Activated CD4-positive, alpha-beta T cell treated with anti-CD3 and anti-CD28 coated beads, Interleukin-2, amount 10 ng/mL, durations not matched to agents 24 days and 14 days (primary cell): ENCODE results near the gene GPX4. TPM values are rescaled to one million over a fixed set of nuclear protein-coding genes. Genes with fewer than 3 reads are reported as not detected.

Source experiments
- DNase-seq: peaks from one replicate; pipeline ENCODE4 v3.0.0; 2022
- H3K27ac Mint-ChIP-seq: one replicate; pipeline ENCODE4 v1.8.0; 2022; ENCODE audit warnings: mild to moderate bottlenecking, mixed read lengths
- H3K27me3 Mint-ChIP-seq: one replicate; pipeline ENCODE4 v1.8.0; 2022; ENCODE audit warnings: mixed read lengths
- H3K36me3 Mint-ChIP-seq: one replicate; pipeline ENCODE4 v1.8.0; 2022; ENCODE audit warnings: low read depth, mild to moderate bottlenecking, mixed read lengths
- H3K4me1 Mint-ChIP-seq: one replicate; pipeline ENCODE4 v1.8.0; 2021; ENCODE audit warnings: mixed read lengths
- H3K4me3 Mint-ChIP-seq: one replicate; pipeline ENCODE4 v1.8.0; 2022; ENCODE audit warnings: mild to moderate bottlenecking, moderate library complexity, mixed read lengths
- H3K9me3 Mint-ChIP-seq: one replicate; pipeline ENCODE4 v1.8.0; 2021; ENCODE audit warnings: mixed read lengths
- intact Hi-C: fragments of 100-400 bp; cut with micrococcal nuclease; formaldehyde crosslinking; loops from one replicate; pipeline ENCODE4 v1.15.1; 2023
- total RNA-seq: library from RNA; stranded (reverse); gene quantifications from 2 replicates; pipeline ENCODE4 v1.2.3, GENCODE V29; 2022

Gene GPX4
- total RNA-seq, 1 donor from 2014 or later = 239 TPM

- peak overlapping the region; percentile 40 for H3K4me3 Mint-ChIP-seq
- H3K9me3 Mint-ChIP-seq = no peaks in the 10 kb centered on the region
- peak overlapping the region; percentile 62 for H3K27ac Mint-ChIP-seq
- peaks cover 47% of the 10 kb centered on the region for H3K4me1 Mint-ChIP-seq
- peaks cover 2% of the 10 kb centered on the region for H3K27me3 Mint-ChIP-seq
- H3K36me3 Mint-ChIP-seq = peaks cover 65% of the 10 kb centered on the region
- intact Hi-C loops = no loop called here
- peak; percentile 68 for DNase-seq
Measured at GRCh38 chr19:1073063-1073955, 30.5 kb upstream of the GPX4 start.

GRCh38 chr19:1073956-1074517 is 29.8 kb upstream of the GPX4 start:
- Mint-ChIP-seq H3K4me1 (peaks cover 42% of the 10 kb centered on the region), H3K36me3 (peaks cover 62% of the 10 kb centered on the region), H3K4me3 (peak overlapping the region; percentile 72), H3K27me3 (peaks cover 2% of the 10 kb centered on the region), H3K27ac (peak overlapping the region; percentile 77), H3K9me3 (no peaks in the 10 kb centered on the region)
- no peak for DNase-seq
- intact Hi-C loops = no loop called here

- Mint-ChIP-seq H3K4me1 (peaks cover 42% of the 10 kb centered on the region), H3K36me3 (peaks cover 60% of the 10 kb centered on the region), H3K9me3 (no peaks in the 10 kb centered on the region), H3K4me3 (peak overlapping the region; percentile 78), H3K27ac (peak overlapping the region; percentile 89), H3K27me3 (peaks cover 2% of the 10 kb centered on the region)
- peak; percentile 94 for DNase-seq
- intact Hi-C loops = loop anchor here (5.0 kb wide), 1 partner anchor 152 kb away; no protein-coding TSS in a partner anchor
Measured at GRCh38 chr19:1074544-1075283, 29.1 kb upstream of the GPX4 start.

- H3K27ac Mint-ChIP-seq = peak overlapping the region; percentile 89
- peaks cover 45% of the 10 kb centered on the region for H3K4me1 Mint-ChIP-seq
- peaks cover 70% of the 10 kb centered on the region for H3K36me3 Mint-ChIP-seq
- H3K4me3 Mint-ChIP-seq = peak overlapping the region; percentile 78
- H3K27me3 Mint-ChIP-seq = peaks cover 2% of the 10 kb centered on the region
- intact Hi-C loops = loop anchor here (2.0 to 5.0 kb wide), 3 partner anchors 19 to 154 kb away; partner anchors contain the start of genes ABCA7 and POLR2E
- no peaks in the 10 kb centered on the region for H3K9me3 Mint-ChIP-seq
- DNase-seq = no peak
Measured at GRCh38 chr19:1076046-1076386, 27.8 kb upstream of the GPX4 start.

GRCh38 chr19:1076951-1077350 is 26.8 kb upstream of the GPX4 start:
- Mint-ChIP-seq H3K27me3 (peaks cover 2% of the 10 kb centered on the region), H3K4me1 (peaks cover 43% of the 10 kb centered on the region), H3K9me3 (no peaks in the 10 kb centered on the region), H3K27ac (peak overlapping the region; percentile 93), H3K4me3 (peak overlapping the region; percentile 88), H3K36me3 (peaks cover 73% of the 10 kb centered on the region)
- peak; percentile 98 for DNase-seq
- intact Hi-C loops = loop anchor here (1.0 to 5.0 kb wide), 5 partner anchors 10 to 155 kb away; partner anchors contain the start of genes ABCA7, ARHGAP45 and POLR2E

GRCh38 chr19:1079566-1080111 is 24.2 kb upstream of the GPX4 start:
- no peaks in the 10 kb centered on the region for H3K9me3 Mint-ChIP-seq
- peak overlapping the region; percentile 76 for H3K27ac Mint-ChIP-seq
- peaks cover 2% of the 10 kb centered on the region for H3K27me3 Mint-ChIP-seq
- peaks cover 62% of the 10 kb centered on the region for H3K36me3 Mint-ChIP-seq
- intact Hi-C loops = loop anchor here (2.0 to 5.0 kb wide), 2 partner anchors 15 to 157 kb away; no protein-coding TSS in a partner anchor
- H3K4me1 Mint-ChIP-seq = peaks cover 31% of the 10 kb centered on the region
- H3K4me3 Mint-ChIP-seq = peak overlapping the region; percentile 88
- DNase-seq = peak; percentile 92

- Mint-ChIP-seq H3K27ac (peak overlapping the region; percentile 34), H3K9me3 (no peaks in the 10 kb centered on the region), H3K36me3 (peaks cover 67% of the 10 kb centered on the region), H3K4me3 (no peak overlapping the region), H3K27me3 (peaks cover under 1% of the 10 kb centered on the region), H3K4me1 (peaks cover 34% of the 10 kb centered on the region)
- intact Hi-C loops = loop anchor here (2.0 kb wide), 1 partner anchor 16 kb away; no protein-coding TSS in a partner anchor
- no peak for DNase-seq
Measured at GRCh38 chr19:1080360-1081161, 23.2 kb upstream of the GPX4 start.

- Mint-ChIP-seq H3K36me3 (peaks cover 61% of the 10 kb centered on the region), H3K27me3 (no peaks in the 10 kb centered on the region), H3K4me1 (peaks cover 27% of the 10 kb centered on the region), H3K27ac (peak overlapping the region; percentile 37), H3K4me3 (no peak overlapping the region), H3K9me3 (no peaks in the 10 kb centered on the region)
- intact Hi-C loops = loop anchor here (2.0 kb wide), 1 partner anchor 17 kb away; no protein-coding TSS in a partner anchor
- no peak for DNase-seq
Measured at GRCh38 chr19:1081301-1082164, 22.3 kb upstream of the GPX4 start.

GRCh38 chr19:1082165-1082927 is 21.4 kb upstream of the GPX4 start:
- peaks cover 23% of the 10 kb centered on the region for H3K4me1 Mint-ChIP-seq
- no peaks in the 10 kb centered on the region for H3K27me3 Mint-ChIP-seq
- H3K27ac Mint-ChIP-seq = peak overlapping the region; percentile 78
- intact Hi-C loops = no loop called here
- peak overlapping the region; percentile 40 for H3K4me3 Mint-ChIP-seq
- DNase-seq = peak; percentile 94
- peaks cover 58% of the 10 kb centered on the region for H3K36me3 Mint-ChIP-seq
- H3K9me3 Mint-ChIP-seq = no peaks in the 10 kb centered on the region

- no peak overlapping the region for H3K4me3 Mint-ChIP-seq
- DNase-seq = no peak
- intact Hi-C loops = no loop called here
- peaks cover 59% of the 10 kb centered on the region for H3K36me3 Mint-ChIP-seq
- no peaks in the 10 kb centered on the region for H3K27me3 Mint-ChIP-seq
- H3K9me3 Mint-ChIP-seq = no peaks in the 10 kb centered on the region
- H3K27ac Mint-ChIP-seq = no peak overlapping the region
- peaks cover 27% of the 10 kb centered on the region for H3K4me1 Mint-ChIP-seq
Measured at GRCh38 chr19:1082928-1083816, 20.6 kb upstream of the GPX4 start.
